ENCODE results near the gene CAPG. TPM values are rescaled to one million over a fixed set of nuclear protein-coding genes. Genes with fewer than 3 reads are reported as not detected.

Gene CAPG
- total RNA-seq, 1 donor from 2014 or later, result 419 TPM

DNA sequence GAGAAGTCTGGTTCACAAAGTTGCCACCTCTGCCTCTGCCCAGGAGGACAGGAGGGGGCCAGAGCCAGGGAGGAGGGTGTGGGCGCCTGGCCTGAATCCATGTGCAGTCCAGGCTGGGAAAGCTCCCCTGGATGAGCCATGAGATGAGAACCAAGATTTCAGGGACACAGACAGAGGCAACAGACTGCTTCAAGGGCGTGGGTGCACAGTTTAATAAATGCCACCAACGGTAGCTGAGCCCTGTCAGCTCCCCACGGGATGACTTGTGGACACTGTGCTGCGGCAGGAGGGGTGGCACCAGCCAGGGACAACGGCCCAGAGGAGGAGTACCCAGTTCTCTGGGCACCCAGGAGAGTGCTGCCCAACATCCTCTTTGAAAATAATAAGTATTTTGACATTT, 15.2 kb downstream of the CAPG start:
- TF ChIP-seq, protein P1, sequence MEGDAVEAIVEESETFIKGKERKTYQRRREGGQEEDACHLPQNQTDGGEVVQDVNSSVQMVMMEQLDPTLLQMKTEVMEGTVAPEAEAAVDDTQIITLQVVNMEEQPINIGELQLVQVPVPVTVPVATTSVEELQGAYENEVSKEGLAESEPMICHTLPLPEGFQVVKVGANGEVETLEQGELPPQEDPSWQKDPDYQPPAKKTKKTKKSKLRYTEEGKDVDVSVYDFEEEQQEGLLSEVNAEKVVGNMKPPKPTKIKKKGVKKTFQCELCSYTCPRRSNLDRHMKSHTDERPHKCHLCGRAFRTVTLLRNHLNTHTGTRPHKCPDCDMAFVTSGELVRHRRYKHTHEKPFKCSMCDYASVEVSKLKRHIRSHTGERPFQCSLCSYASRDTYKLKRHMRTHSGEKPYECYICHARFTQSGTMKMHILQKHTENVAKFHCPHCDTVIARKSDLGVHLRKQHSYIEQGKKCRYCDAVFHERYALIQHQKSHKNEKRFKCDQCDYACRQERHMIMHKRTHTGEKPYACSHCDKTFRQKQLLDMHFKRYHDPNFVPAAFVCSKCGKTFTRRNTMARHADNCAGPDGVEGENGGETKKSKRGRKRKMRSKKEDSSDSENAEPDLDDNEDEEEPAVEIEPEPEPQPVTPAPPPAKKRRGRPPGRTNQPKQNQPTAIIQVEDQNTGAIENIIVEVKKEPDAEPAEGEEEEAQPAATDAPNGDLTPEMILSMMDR (IDR thresholded peaks at IDR 0.05), result no peak

GRCh38 chr2:85394261-85394681, 15.9 kb downstream of the CAPG start:
- TF ChIP-seq, protein P1 (IDR thresholded peaks at IDR 0.05), result no peak
- Histone ChIP-seq H3K36me3 (peaks cover 47% of the 10 kb centered on the region), H3K27ac (no peak overlapping the region), H3K4me3 (no peak overlapping the region), H3K27me3 (no peaks in the 10 kb centered on the region), H3K9me3 (no peaks in the 10 kb centered on the region), H3K4me1 (peaks cover 11% of the 10 kb centered on the region)
- DNase-seq, result peak; percentile 54
- intact Hi-C loops (cut with DNase I), result no loop called here
- no peak for ATAC-seq

More for the DNA sequence above, 15.2 kb downstream of the CAPG start:
- Histone ChIP-seq H3K27me3 (no peaks in the 10 kb centered on the region), H3K4me3 (no peak overlapping the region), H3K9me3 (no peaks in the 10 kb centered on the region), H3K4me1 (peaks cover 11% of the 10 kb centered on the region), H3K36me3 (peaks cover 41% of the 10 kb centered on the region), H3K27ac (no peak overlapping the region)
- ATAC-seq (no peak), DNase-seq (peak; percentile 48)
- intact Hi-C loops (cut with DNase I), result no loop called here

DNA sequence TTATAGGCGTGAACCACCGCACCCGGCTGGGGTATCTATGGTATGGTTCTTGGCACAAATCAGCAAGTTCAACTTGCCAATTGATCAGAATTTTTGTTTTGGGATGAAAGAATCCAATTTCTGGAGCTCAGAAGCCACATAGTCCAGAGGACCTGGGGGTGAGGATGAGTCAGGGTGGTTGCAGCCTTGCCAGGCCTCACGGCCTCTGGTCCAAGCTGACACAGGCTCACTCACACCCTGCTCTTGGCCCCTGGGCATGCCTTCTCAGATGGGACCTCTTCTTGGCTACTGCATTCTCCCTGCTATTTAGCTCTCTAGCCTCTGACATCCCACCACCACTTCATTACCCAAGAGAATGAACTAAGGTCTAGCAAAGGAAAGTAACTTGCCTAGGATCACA, 16.3 kb downstream of the CAPG start:
- intact Hi-C loops (cut with DNase I), result no loop called here
- H3K36me3 ChIP-seq, result peaks cover 47% of the 10 kb centered on the region
- peak; percentile 49 for DNase-seq

GRCh38 chr2:85390941-85391669, 19.1 kb downstream of the CAPG start:
- ATAC-seq (peak; percentile 80), DNase-seq (peak; percentile 82)
- no peak overlapping the region for H3K27ac ChIP-seq
- H3K4me1 ChIP-seq, result peaks cover under 1% of the 10 kb centered on the region
- TF ChIP-seq, protein P1 (IDR thresholded peaks at IDR 0.05), result peak; percentile 67
- no peaks in the 10 kb centered on the region for H3K9me3 ChIP-seq
- intact Hi-C loops (cut with DNase I), result no loop called here
- H3K4me3 ChIP-seq, result no peak overlapping the region
- H3K36me3 ChIP-seq, result peaks cover 66% of the 10 kb centered on the region
- H3K27me3 ChIP-seq, result no peaks in the 10 kb centered on the region

More for the DNA sequence above, 16.3 kb downstream of the CAPG start:
- TF ChIP-seq, protein P1 (IDR thresholded peaks at IDR 0.05), result no peak
- no peaks in the 10 kb centered on the region for H3K9me3 ChIP-seq
- no peak for ATAC-seq
- no peak overlapping the region for H3K27ac ChIP-seq
- H3K27me3 ChIP-seq, result no peaks in the 10 kb centered on the region
- peaks cover 11% of the 10 kb centered on the region for H3K4me1 ChIP-seq
- H3K4me3 ChIP-seq, result no peak overlapping the region

DNA sequence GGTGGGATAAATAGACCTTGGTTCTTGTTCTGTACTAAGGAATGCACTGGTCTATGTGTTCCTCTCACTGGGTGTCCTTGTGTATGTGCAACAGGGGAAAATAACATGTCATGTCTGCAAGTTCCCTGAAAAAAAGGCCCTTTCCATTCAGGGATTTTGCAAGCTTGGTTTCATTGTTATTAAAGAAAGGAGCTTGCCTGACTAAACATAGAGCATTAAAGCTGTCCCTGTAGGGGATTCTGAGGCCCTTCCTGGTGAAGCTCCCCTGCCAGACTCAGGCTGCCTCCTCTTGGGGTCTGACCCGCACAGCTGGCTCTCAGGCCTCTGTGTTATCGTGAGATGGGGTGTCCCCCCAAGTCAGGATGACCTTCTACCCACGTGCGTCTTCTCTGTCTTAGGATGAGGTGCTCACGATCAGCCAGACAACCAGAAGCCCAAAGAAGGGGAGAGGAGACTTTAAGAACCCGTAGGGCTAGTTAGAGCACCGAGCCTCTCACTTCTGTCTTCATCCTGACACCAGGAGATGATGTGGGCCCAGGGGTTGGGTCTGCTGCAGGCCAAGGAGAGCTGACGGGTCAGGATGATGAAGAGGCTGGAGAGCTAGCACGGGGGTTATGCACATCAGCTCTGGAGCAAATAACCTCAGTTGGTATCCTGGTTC, 21.2 kb downstream of the CAPG start:
- TF ChIP-seq, protein P1 (IDR thresholded peaks at IDR 0.05), result no peak
- Histone ChIP-seq H3K36me3 (peaks cover 61% of the 10 kb centered on the region), H3K4me1 (no peaks in the 10 kb centered on the region), H3K27me3 (no peaks in the 10 kb centered on the region), H3K4me3 (no peak overlapping the region), H3K27ac (no peak overlapping the region), H3K9me3 (no peaks in the 10 kb centered on the region)
- DNase-seq (no peak), ATAC-seq (no peak)
- intact Hi-C loops (cut with DNase I), result no loop called here

All from upper lobe of right lung (tissue), 1 donor.